GM18505 (cell line): ENCODE measurements around the gene MAP2K3.
"Not testable (repeated sequence)": the region's sequence is repeated elsewhere in the genome, so short reads cannot be mapped to it uniquely, and the experiment has no call there.

ENCODE experiments used
- ATAC-seq: cut with Tn5 transposase; IDR thresholded peaks from one replicate; pipeline ENCODE4 v1.9.1; 2021; ENCODE audit not compliant: unreplicated experiment
- POLR2A ChIP-seq: IDR thresholded peaks from 4 replicates; pipeline ENCODE4 v1.6.1; 2011; ENCODE audit warnings: borderline replicate concordance; ENCODE audit not compliant: insufficient read depth, insufficient read length; ENCODE audit errors: extremely low read depth

MAP2K3 gene

DNA sequence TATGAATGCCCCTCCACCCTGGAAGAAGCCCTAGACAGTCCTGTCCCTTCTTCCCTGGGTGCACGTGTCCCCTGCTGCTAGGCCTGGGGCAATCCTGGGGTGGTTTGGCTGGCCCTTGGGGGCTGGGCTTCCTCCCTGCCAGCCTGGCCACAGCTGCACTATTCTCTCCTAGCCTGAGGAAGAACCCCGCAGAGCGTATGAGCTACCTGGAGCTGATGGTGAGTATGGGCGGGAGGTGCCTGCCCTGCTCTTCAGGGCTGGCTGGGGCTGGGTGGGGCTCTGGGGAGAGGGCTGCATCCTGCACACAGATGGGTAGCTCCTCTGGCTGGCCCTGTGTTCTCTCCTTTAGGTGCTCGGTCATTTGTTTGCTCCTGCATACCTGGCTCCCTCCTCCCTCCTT is 28.8 kb downstream of the MAP2K3 start:
- ATAC-seq: no peak
- no peak for TF ChIP-seq POLR2A

DNA sequence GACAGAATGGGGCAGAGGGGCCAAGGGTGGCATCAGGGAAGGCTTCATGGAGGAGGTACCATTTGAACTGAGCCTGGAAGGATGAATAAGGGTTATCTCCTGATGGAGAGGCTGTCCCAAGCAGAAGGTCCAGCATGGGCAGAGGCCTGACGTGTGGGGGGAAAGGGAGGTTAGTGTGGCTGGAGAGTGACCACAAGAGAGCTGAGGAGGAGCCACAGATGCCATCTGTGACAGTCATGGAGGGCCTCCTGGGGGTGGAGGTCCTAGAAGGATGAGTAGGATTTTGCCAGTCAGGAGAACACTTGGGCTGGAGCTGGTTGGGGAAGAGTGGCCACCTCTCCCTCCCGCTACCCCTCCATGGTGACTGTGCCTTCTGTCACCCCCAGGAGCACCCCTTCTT is 29.2 kb downstream of the MAP2K3 start:
- not testable (repeated sequence) for ATAC-seq

GRCh38 chr17:21314261-21314664 is 29.8 kb downstream of the MAP2K3 start:
- not testable (repeated sequence) for ATAC-seq

- ATAC-seq: not testable (repeated sequence)
These were observed 30.2 kb downstream of the MAP2K3 start for GRCh38 chr17:21314701-21315111.

- not testable (repeated sequence) for ATAC-seq
These were observed 30.9 kb downstream of the MAP2K3 start for GRCh38 chr17:21315246-21316000.

GRCh38 chr17:21316212-21316886 is 31.8 kb downstream of the MAP2K3 start:
- ATAC-seq: not testable (repeated sequence)

DNA sequence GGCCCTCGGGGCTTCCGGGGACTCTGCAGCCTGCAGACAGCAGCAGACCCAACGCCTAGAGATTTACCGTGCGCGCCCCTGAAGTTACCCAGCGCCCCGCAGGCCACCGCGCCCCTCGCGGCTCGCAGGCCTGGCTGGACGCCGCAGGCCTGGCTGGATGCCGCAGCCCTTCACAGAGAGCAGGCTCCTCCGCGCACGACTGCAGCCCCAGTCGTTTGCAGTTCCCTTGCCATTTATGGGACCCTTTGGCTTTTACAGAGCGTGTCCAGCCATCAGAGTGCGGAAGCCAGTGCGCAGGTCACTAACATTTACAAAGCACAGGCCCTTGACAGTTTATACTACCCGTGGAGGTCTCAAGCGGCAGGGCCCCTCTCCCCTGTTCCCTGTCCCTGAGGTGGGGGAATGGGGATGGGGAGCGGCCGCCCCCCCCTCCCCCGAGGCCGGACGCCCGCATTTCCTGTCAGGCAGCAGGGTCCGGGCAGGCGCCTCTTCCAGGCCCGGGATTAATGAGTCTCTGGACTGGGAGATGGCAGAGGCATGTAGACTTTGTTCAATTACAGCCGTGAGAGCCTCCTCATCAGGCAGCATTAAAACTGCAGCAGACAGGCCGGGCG is 32.5 kb downstream of the MAP2K3 start:
- not testable (repeated sequence) for ATAC-seq

DNA sequence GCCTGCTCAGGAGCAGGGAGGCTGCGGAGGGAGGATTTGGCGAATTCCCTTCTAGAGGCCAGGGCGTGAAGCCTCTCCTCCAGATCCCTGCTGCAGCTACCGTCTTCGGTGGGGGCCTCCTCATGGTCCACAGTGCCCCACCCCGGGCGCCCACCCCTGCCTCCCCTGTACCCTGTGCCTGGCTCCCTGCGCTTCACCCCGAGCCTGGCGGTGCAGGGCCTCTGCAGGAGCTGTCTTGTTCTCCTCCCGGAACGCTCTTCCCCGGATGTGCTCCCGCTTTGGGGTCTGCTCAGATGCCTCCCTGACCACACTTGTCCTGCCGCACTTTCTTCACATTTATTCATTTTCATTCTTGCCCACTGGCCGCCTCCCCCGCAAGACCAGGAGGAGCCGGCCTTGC is 33.3 kb downstream of the MAP2K3 start:
- ATAC-seq: not testable (repeated sequence)

GRCh38 chr17:21318439-21318838 is 33.9 kb downstream of the MAP2K3 start:
- no peak for TF ChIP-seq POLR2A
- ATAC-seq: no peak

DNA sequence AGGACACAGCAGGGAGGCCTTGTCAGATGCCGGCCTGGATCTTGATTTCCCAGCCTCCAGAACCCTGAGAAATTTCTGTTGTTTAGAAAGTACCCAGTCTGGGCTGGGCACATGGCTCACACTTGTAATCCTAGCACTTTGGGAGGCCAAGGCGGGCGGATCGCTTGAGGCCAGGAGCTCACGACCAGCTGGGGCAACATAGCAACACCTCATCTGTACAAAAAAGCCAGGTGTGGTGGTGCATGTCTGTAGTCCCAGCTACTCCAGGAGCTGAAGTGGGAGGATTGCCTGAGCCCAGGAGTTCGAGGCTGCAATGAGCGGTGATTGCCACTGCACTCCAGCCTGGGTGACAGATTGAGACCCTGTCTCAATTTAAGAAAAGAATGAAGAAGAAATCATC is 34.3 kb downstream of the MAP2K3 start:
- not testable (repeated sequence) for ATAC-seq

DNA sequence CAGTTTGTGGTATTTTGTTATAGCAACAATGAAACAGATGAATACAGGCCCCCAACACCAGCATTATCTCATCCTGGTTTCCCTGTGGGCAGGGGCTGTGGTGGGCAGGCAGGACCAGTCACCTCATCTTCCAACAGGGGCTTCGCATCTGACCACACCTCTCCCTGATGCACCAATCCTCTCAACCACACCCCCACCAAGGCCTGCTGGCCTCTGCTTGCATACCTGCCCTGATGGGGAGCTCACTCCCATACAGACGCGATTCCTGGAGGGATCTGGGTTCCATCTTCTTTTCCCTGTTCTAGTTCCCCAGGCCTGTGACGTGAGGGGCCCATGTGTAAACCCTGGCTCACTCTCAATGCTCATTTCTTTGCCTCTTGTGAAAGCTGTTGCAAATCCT is 34.7 kb downstream of the MAP2K3 start:
- not testable (repeated sequence) for ATAC-seq

- not testable (repeated sequence) for ATAC-seq
These were observed 35.3 kb downstream of the MAP2K3 start for GRCh38 chr17:21319686-21320375.

GRCh38 chr17:21320430-21320829 is 35.9 kb downstream of the MAP2K3 start:
- not testable (repeated sequence) for ATAC-seq

- not testable (repeated sequence) for ATAC-seq
These were observed 36.5 kb downstream of the MAP2K3 start for GRCh38 chr17:21321061-21321460.

GRCh38 chr17:21321744-21322191 is 37.3 kb downstream of the MAP2K3 start:
- ATAC-seq: not testable (repeated sequence)

DNA sequence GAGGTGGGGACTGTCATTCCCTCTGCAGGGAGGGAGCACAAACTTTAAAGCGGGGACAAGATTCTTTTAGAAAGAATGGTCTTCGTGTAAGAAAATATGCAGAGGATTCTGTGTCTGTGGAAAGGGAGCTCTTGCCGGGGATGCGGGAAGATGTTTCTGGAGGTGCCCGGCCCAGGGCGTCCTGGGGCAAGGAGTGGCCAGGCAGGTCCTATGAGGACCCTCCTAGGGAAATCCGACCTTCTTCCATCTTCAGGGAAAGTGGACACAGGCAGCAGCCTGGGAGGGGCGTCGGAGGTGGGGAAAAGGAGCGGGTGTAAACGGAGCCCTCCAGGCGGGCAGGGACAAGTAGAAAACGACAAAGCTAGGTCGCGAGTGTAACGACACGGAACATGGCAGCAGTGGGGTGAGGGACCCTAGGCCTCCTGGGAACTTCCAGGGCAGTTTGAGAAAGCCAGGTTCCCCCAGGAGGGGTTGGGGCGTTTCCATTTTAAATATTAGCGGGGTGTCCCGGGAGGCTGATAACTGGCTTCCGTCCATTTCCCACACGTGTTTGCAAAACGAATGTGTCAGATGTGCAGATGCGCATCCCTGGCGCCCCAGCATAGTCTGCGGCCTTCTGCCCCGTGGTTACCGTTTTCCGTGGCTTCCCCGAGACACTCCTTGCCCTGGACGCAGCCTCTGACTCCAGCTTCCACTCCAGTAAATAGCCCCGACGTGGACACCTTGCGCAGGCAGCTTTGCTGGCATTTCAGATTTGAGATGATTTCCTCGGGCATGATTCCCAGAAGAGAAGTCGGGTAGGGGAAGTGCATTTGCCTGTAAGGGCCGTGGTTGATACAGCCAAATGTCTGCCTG is 39.0 kb downstream of the MAP2K3 start:
- not testable (repeated sequence) for ATAC-seq

- ATAC-seq: not testable (repeated sequence)
These were observed 40.2 kb downstream of the MAP2K3 start for GRCh38 chr17:21324741-21325140.

GRCh38 chr17:21327921-21328320 is 43.4 kb downstream of the MAP2K3 start:
- not testable (repeated sequence) for ATAC-seq

GRCh38 chr17:21328778-21329177 is 44.3 kb downstream of the MAP2K3 start:
- not testable (repeated sequence) for ATAC-seq
